Activated CD4-positive, alpha-beta T cell treated with anti-CD3 and anti-CD28 coated beads, Interleukin-2, Interleukin-6, amounts not matched to agents 100 ng/mL and 50 ng/mL, durations not matched to agents 16 hours and 8 hours (primary cell): ENCODE data around the gene CREB5.

Experiments
- DNase-seq: peaks from one replicate; pipeline ENCODE4 v3.0.0-alpha.2; 2020

Gene CREB5

GRCh38 chr7:28621369-28621841, 209.1 kb downstream of the CREB5 start:
- no peak for DNase-seq

- no peak for DNase-seq
Measured at GRCh38 chr7:28623105-28623730, 210.9 kb downstream of the CREB5 start.

GRCh38 chr7:28623863-28624262, 211.5 kb downstream of the CREB5 start:
- no peak for DNase-seq

- DNase-seq = no peak
Measured at GRCh38 chr7:28625432-28625831, 213.1 kb downstream of the CREB5 start.

- DNase-seq = no peak
Measured at GRCh38 chr7:28626221-28626620, 213.9 kb downstream of the CREB5 start.

- peak; percentile 37 for DNase-seq
Measured at GRCh38 chr7:28626624-28627262, 214.4 kb downstream of the CREB5 start.

GRCh38 chr7:28627263-28627653, 214.9 kb downstream of the CREB5 start:
- no peak for DNase-seq

GRCh38 chr7:28627896-28628295, 215.6 kb downstream of the CREB5 start:
- DNase-seq = no peak

GRCh38 chr7:28629216-28629842, 217.0 kb downstream of the CREB5 start:
- no peak for DNase-seq

- DNase-seq = no peak
Measured at GRCh38 chr7:28630350-28630749, 218.0 kb downstream of the CREB5 start.

- no peak for DNase-seq
Measured at GRCh38 chr7:28631995-28632394, 219.7 kb downstream of the CREB5 start.

- no peak for DNase-seq
Measured at GRCh38 chr7:28638914-28639313, 226.6 kb downstream of the CREB5 start.

- DNase-seq = no peak
Measured at GRCh38 chr7:28640001-28640400, 227.7 kb downstream of the CREB5 start.

- no peak for DNase-seq
Measured at GRCh38 chr7:28641752-28642545, 229.6 kb downstream of the CREB5 start.

- DNase-seq = no peak
Measured at GRCh38 chr7:28643188-28643569, 230.9 kb downstream of the CREB5 start.

GRCh38 chr7:28643584-28644340, 231.4 kb downstream of the CREB5 start:
- DNase-seq = no peak

GRCh38 chr7:28645866-28646265, 233.5 kb downstream of the CREB5 start:
- DNase-seq = no peak

- DNase-seq = no peak
Measured at GRCh38 chr7:28646376-28647075, 234.2 kb downstream of the CREB5 start.

- DNase-seq = no peak
Measured at GRCh38 chr7:28647076-28647421, 234.7 kb downstream of the CREB5 start.

- no peak for DNase-seq
Measured at GRCh38 chr7:28649189-28649588, 236.9 kb downstream of the CREB5 start.

- no peak for DNase-seq
Measured at GRCh38 chr7:28649811-28650210, 237.5 kb downstream of the CREB5 start.

GRCh38 chr7:28654110-28654509, 241.8 kb downstream of the CREB5 start:
- no peak for DNase-seq
